HG02840 (cell line): ENCODE results near the gene DOCK10.
"Not testable (repeated sequence)": the region's sequence is repeated elsewhere in the genome, so short reads cannot be mapped to it uniquely, and the experiment has no call there.

Experiments
- ATAC-seq: cut with Tn5 transposase; IDR thresholded peaks from one replicate; pipeline ENCODE4 v1.9.1; 2021; ENCODE audit warnings: mild to moderate bottlenecking, moderate library complexity, moderate number of reproducible peaks; ENCODE audit not compliant: unreplicated experiment, low FRiP score

The DOCK10 gene

GRCh38 chr2:224925061-224925809, 117.0 kb downstream of the DOCK10 start:
- peak; percentile 38 for ATAC-seq

- no peak for ATAC-seq
These were observed 117.6 kb downstream of the DOCK10 start for GRCh38 chr2:224924631-224925030.

DNA sequence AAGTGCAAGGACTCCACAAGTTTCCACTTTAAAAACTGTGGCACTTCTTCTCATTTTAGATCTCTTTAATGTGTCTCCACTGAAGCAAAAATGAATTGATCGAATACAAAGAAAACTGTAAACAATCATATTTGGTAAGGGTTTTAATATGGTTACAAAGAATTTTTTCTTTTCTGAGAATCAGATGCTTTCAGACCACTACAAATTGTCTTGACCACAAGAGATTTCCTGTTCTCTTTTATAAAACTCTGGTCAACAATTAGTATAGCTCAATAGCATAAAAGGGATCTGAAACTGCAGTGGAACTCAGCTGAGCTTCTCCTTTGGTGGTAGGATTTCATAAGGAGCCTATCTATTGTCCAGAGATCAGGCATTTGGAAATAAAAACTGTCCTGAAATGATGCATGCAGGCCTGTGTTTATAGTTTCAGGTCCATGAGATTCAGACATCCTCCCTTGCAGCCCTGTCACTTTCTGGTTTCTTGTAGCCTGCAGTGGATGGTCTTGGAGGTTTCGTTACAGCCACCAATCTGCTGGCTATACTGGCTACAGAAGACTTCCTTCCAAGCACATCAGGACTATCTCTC, 120.0 kb downstream of the DOCK10 start:
- peak; percentile 54 for ATAC-seq

GRCh38 chr2:224919472-224920110, 122.7 kb downstream of the DOCK10 start:
- no peak for ATAC-seq

DNA sequence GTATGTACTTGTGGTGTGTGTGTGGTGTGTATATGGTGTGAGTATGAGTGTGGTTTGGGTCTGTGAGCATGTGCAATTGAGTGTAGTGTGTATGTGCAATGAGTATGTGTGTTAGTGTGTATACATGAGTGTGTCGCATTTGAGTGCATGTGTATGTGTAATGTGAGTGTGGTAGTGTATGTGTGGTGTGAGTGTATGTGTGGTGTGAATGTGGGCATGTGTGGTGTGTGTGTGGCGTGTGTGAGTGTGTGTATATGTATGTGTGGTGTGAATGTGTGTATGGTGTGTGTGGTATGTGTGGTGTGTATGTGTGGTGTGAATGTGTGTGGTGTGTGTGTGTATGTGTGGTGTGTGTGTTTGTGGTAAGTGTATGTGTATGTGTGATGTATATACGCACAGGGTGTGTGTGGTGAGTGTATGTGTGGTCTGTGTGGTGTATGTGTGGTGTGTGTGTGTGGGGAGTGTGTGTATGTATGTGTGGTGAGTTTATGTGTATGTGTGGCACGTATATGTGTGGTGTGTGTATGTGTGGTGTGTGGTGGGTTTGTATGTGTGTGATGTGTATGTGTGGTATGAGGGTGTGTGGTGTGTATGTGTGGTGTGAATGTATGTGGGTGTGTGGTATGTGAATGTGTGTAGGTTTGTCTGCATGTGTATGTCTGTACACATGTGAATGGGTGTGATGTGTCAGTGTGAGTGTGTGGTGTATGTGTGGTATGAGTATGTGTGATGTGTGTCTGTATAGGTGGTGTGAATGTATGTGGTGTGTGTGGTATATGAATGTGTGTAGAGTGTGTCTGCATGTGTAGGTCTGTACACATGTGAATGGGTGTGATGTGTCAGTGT, 123.4 kb downstream of the DOCK10 start:
- ATAC-seq, result no peak

DNA sequence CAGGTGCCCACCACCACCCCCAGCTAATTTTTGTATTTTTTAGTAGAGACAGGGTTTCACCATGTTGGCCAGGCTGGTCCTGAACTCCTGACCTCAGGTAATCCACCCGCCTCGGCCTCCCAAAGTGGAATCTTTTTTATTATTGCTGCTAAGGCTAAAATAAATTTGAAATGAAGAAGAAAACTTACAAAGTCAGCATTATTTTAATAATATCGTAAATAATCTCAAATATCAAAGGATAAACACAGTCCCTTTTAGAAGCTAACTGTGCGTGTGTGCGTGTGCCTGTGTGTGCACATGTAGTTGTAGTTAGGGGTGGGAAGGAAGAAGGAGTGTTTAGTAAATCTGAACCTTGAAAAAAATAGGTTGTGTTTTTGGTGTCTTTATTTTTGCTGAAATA, 125.0 kb downstream of the DOCK10 start:
- not testable (repeated sequence) for ATAC-seq

DNA sequence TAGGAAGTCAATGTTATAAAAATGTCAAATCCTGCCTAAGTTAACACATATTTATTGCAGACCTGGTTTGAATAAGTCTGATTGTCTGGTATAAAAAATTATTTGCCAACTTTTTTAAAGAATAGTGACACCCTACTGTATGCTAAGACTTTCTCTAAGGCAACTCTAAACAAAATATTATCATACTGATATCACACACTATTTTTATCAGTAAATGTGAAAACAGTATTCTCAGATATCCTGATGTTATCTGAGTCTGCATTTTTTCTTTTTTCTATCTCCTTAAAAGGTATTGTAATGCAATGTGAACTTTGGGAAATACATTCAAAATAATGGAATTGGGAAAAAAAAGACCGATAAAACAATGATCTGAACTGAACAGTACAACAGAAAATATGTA, 127.1 kb downstream of the DOCK10 start:
- no peak for ATAC-seq

GRCh38 chr2:224910574-224910925, 131.7 kb downstream of the DOCK10 start:
- no peak for ATAC-seq

DNA sequence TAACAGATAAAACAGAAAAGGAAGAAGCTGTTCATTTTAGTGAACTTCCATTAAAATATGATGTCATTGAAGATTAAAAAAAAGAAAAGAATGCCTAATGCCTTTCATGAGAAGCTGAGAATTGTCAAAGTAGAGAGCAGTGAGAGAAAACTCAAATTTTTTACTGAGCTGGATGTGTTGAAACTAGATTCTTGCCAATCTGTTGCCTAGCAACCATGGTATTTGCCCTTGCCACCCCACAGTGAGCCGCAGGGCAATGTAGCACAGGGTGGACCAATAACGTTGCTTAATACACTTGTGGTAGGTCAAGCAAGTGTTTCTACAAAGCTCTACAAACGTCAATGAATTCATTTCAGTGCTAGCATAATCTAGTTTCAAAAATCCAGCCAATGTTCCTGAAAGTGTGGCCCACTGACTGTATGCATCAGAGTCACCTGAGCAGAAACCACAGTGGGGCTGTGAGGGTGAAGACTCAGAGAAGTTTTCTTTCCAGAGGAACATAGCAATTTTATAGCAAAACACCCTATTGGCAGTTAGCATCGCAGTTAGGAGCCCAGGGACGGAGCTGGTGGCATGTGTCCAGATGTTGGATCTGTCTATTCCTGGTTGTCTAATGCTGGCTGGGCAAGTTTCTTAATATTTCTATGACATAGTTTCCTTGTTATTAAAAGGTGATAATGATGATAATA, 132.2 kb downstream of the DOCK10 start:
- no peak for ATAC-seq

- no peak for ATAC-seq
These were observed 133.4 kb downstream of the DOCK10 start for GRCh38 chr2:224908818-224909217.

- no peak for ATAC-seq
These were observed 137.9 kb downstream of the DOCK10 start for GRCh38 chr2:224904381-224904780.

DNA sequence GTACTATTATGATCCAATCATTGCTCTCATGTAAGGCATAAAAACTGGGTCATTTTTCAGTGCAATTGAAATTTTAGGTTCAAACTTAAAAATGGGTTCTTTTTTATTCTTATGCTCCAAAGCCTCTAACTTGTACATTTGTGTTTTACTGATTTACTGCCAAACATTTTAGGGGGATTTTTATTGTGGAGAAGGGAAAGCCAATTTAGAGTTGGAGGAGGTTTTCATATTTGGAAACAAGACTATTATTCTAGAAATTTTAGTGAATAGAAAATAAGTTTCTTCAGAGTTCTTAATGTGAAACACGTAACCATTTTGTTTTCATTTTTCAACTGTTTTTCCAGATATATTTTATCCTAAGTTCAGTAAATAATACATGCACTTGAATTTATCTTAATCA, 138.6 kb downstream of the DOCK10 start:
- no peak for ATAC-seq

DNA sequence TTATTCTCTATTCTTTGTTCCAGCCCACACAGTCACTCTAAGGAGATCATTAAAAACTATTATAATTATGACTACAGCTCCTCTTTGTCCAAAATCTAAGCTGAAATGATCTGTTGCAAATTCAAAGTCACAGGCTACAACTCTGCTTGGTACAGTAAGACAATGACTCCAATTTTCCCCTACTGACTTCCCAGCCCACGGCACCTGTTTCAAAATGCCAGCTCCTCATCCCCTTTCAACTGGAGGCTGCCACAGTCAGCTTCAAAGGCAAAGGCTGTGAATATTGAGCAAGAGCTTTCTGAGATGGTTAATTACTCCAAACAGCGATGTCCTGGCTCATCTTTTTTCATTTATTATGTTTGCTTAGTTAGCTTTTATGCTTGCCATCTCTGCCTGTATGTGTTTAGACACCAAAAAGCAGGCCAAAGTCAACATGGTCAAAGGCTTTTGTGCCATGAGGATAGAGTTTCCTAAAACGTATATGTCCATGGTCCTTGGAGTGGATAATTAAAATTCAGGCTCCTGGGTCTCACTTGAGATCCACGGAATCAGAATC, 141.1 kb downstream of the DOCK10 start:
- ATAC-seq, result no peak

DNA sequence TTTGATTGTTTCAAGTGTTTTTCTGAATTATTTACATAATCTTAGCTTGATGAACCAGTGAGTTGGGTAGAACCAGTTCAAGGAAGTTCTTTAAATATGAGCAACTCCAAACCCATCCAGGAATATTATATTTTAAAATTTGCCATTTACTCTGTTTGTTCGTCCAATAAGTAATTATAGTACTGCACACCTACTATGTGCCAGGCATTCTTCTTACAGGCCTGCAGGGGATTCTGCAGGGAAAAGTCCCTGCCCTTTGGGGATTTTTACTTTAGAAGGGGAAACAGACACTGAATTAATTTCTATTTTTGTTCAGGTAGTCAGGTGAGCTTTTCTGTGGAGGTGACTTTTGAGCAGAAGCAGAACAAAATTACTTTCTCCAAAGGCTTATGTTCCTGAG, 146.9 kb downstream of the DOCK10 start:
- ATAC-seq, result no peak

GRCh38 chr2:224894356-224894755, 147.9 kb downstream of the DOCK10 start:
- peak; percentile 77 for ATAC-seq

GRCh38 chr2:224893848-224894247, 148.4 kb downstream of the DOCK10 start:
- no peak for ATAC-seq

DNA sequence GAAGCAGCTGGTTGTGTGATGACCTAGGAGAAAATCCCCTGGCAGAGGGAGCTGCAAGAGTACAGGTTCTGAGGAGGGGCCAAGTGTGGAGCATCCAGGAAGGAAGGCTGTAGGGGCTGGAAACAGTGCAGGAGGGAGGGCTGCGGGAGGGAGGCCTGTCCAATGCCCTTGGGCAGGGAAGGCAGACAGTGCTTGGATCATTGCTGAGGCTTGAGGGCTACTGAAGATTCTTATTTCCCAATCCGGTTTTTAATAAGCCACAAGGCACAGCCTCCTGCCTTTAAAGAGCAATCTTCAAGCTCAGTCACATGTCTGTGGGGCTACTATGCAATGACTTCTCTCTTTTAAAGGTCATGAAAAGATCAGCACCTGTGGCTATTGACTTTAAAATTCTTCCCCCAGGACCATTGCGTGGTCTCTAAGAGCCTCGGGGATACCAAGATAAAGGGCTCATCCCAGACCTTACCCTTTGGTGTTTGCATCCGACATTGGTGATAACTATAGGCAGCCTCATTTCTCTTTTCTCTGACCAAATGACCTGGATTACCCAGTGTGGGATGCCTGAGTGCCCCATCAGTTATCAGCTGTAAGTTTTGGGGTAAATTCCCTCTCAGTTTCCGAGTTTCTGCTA, 149.6 kb downstream of the DOCK10 start:
- ATAC-seq, result no peak

DNA sequence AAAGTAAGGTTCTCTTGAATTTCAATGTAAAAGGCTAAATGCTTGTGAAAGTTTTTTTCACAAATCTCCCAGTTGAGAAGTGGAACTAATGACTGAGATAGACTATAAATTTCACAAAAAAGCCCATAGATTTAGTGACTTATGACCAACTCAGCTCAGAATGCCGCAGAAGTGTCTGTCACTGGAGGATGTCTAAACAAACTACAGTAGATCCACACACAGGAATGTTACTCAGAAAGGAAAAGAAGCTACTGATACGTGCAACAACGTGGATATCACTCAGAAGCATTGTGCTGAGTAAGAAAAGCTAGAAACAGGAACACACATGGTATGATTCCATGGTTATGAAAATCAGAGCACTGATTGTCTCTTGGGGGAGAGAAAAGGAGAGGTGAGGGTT, 151.9 kb downstream of the DOCK10 start:
- ATAC-seq, result no peak

GRCh38 chr2:224887141-224887540, 155.1 kb downstream of the DOCK10 start:
- no peak for ATAC-seq
